K562 (cell line): Measurements from ENCODE around the gene USP5. TPM values are rescaled to one million over a fixed set of nuclear protein-coding genes. Genes with fewer than 3 reads are reported as not detected.

ENCODE experiments used
- AFF1 ChIP-seq, 2 experiments: fragments of 450-650 bp; IDR thresholded peaks; 2 replicates each; pipeline ENCODE4 v1.6.1; 2018; ENCODE audit warnings: mild to moderate bottlenecking in 2 of 2, low read depth in 1 of 2; ENCODE audit not compliant: partially characterized antibody in 2 of 2
- DLX4 ChIP-seq: fragments of 250-450 bp; sonication (Bioruptor Pico); IDR thresholded peaks from 2 replicates; pipeline ENCODE4 v1.6.1; 2021; ENCODE audit warnings: mild to moderate bottlenecking
- DPF2 ChIP-seq: fragments of 450-650 bp; IDR thresholded peaks from 2 replicates; pipeline ENCODE4 v1.6.1; 2016
- ELF4 ChIP-seq: fragments of 450-650 bp; formaldehyde crosslinking; IDR thresholded peaks from 2 replicates; pipeline ENCODE4 v1.4.0; 2022; ENCODE audit warnings: missing genetic modification characterization
- GATAD2A ChIP-seq: fragments of 450-650 bp; IDR thresholded peaks from 2 replicates; pipeline ENCODE4 v1.6.1; 2017
- HCFC1 ChIP-seq: IDR thresholded peaks from 2 replicates; pipeline ENCODE4 v1.6.1; 2012; ENCODE audit warnings: low read depth, low read length, improper control_type of control experiment
- KDM5B ChIP-seq: fragments of 200-600 bp; sonication (generic); IDR thresholded peaks from 2 replicates; pipeline ENCODE4 v1.6.1; 2012; ENCODE audit warnings: low read depth, mild to moderate bottlenecking, moderate library complexity, low read length, control low read depth, inconsistent platforms; ENCODE audit not compliant: insufficient replicate concordance
- KLF6 ChIP-seq: fragments of 250-450 bp; sonication (Bioruptor Pico); IDR thresholded peaks from 2 replicates; pipeline ENCODE4 v1.4.0; 2020; ENCODE audit warnings: mild to moderate bottlenecking, moderate library complexity, borderline replicate concordance
- LEF1 ChIP-seq: fragments of 450-650 bp; IDR thresholded peaks from 2 replicates; pipeline ENCODE4 v1.6.1; 2016; ENCODE audit warnings: mild to moderate bottlenecking
- POLR2AphosphoS2 ChIP-seq: IDR thresholded peaks from 2 replicates; pipeline ENCODE4 v1.6.1; 2012; ENCODE audit warnings: low read length, improper control_type of control experiment
- PREB ChIP-seq: sonication (generic); formaldehyde crosslinking; IDR thresholded peaks from 2 replicates; pipeline ENCODE4 v1.8.1; 2023; ENCODE audit warnings: mild to moderate bottlenecking, missing genetic modification reagents
- RFX1 ChIP-seq: fragments of 450-650 bp; IDR thresholded peaks from 2 replicates; pipeline ENCODE4 v1.6.1; 2016; ENCODE audit warnings: mild to moderate bottlenecking, moderate library complexity
- SAFB ChIP-seq: fragments of 200-400 bp; formaldehyde crosslinking; IDR thresholded peaks from 2 replicates; pipeline ENCODE4 v1.6.1; 2017; ENCODE audit warnings: low read depth, low read length, borderline replicate concordance
- STAT5B ChIP-seq: fragments of 250-450 bp; sonication (Bioruptor Pico); IDR thresholded peaks from 2 replicates; pipeline ENCODE4 v1.8.0; 2021; ENCODE audit warnings: mild to moderate bottlenecking, inconsistent platforms
- TSHZ1 ChIP-seq: fragments of 250-450 bp; sonication (Bioruptor Pico); IDR thresholded peaks from 2 replicates; pipeline ENCODE4 v1.4.0; 2020; ENCODE audit warnings: mild to moderate bottlenecking, moderate library complexity
- ZBTB8A ChIP-seq: fragments of 450-650 bp; IDR thresholded peaks from 2 replicates; pipeline ENCODE4 v1.6.1; 2018; ENCODE audit warnings: mild to moderate bottlenecking, moderate library complexity; ENCODE audit not compliant: partially characterized antibody
- ZEB2 ChIP-seq: fragments of 450-650 bp; IDR thresholded peaks from 2 replicates; pipeline ENCODE4 v1.6.1; 2016
- ZNF12 ChIP-seq: sonication (generic); formaldehyde crosslinking; IDR thresholded peaks from 2 replicates; pipeline ENCODE4 v1.4.0; 2020; ENCODE audit warnings: mild to moderate bottlenecking, missing genetic modification reagents
- ZNF23 ChIP-seq: fragments of 250-450 bp; sonication (Bioruptor Pico); IDR thresholded peaks from 2 replicates; pipeline ENCODE4 v1.4.0; 2020; ENCODE audit warnings: mild to moderate bottlenecking
- polyA plus RNA-seq, 8 experiments: library from polyadenylated mRNA; depleted of rRNA in 4 of 8; stranded (reverse) in 5 of 8; unstranded in 3 of 8; fragments of >200 nt; fragmentation: Nextera tagmentation in 2 of 8; fragmentation: Illumina TruSeq in 1 of 8; extraction: Ambion mirVana in 2 of 8; extraction: Trizol in 1 of 8; gene quantifications; 2 replicates each; pipeline versions ENCODE4 v1.2.1 to v1.2.3, GENCODE V29; 2011 to 2014; ENCODE audit warnings: inconsistent platforms in 1 of 8, missing spikeins in 1 of 8
- total RNA-seq, 7 experiments: library from RNA; depleted of rRNA in 6 of 7; stranded (reverse); fragments of >200 nt in 6 of 7; fragmentation: Illumina TruSeq in 2 of 7; extraction: Trizol in 2 of 7; gene quantifications; 2 replicates each; pipeline versions ENCODE4 v1.2.1 to v1.2.3, GENCODE V29; 2011 to 2021; ENCODE audit warnings: low replicate concordance in 1 of 7

The USP5 gene
- total and polyA plus RNA-seq, 9 of the 15 experiments (the other 6 are each of a cell fraction or from before 2014, with no cell fraction given) = 1.4 to 107 (median 48.6) TPM

- TF ChIP-seq TSHZ1 (no peak), LEF1 (no peak), RFX1 (no peak), ZNF23 (CRISPR knock-in tag) (no peak), ELF4 (CRISPR knock-in tag) (no peak), SAFB (no peak), POLR2AphosphoS2 (no peak), ZBTB8A (no peak), ZEB2 (no peak), PREB (CRISPR knock-in tag) (no peak), DLX4 (CRISPR knock-in tag) (no peak), GATAD2A (no peak), DPF2 (no peak), ZNF12 (CRISPR knock-in tag) (no peak), AFF1 (IDR thresholded peaks at IDR 0.05; ENCODE audit: low read depth in 1 of 2, partially characterized antibody in 2 of 2) (no peak), KDM5B (no peak), KLF6 (no peak), STAT5B (CRISPR knock-in tag) (no peak), HCFC1 (0 out of 2 replicates have a peak, but pooled peaks have one; percentile 20)
Measured at GRCh38 chr12:6825398-6826124, 26.4 kb upstream of the USP5 start (continued).
